ENCODE measurements around the gene MRM3.
"Not testable (repeated sequence)": the region's sequence is repeated elsewhere in the genome, so short reads cannot be mapped to it uniquely, and the experiment has no call there.

The MRM3 gene

GRCh38 chr17:797236-797840 lies 15.2 kb downstream of the MRM3 start:
- DNase-seq: no peak

- DNase-seq: no peak
Observed at GRCh38 chr17:798246-798645, 16.1 kb downstream of the MRM3 start.

- DNase-seq: no peak
Observed at GRCh38 chr17:799261-799660, 17.1 kb downstream of the MRM3 start.

- no peak for DNase-seq
Observed at GRCh38 chr17:800446-801242, 18.5 kb downstream of the MRM3 start.

- no peak for DNase-seq
Observed at GRCh38 chr17:801660-802059, 19.5 kb downstream of the MRM3 start.

GRCh38 chr17:802481-802880 lies 20.3 kb downstream of the MRM3 start:
- DNase-seq: no peak

- no peak for DNase-seq
Observed at GRCh38 chr17:802901-803881, 21.0 kb downstream of the MRM3 start.

- no peak for DNase-seq
Observed at GRCh38 chr17:804541-805435, 22.6 kb downstream of the MRM3 start.

- not testable (repeated sequence) for DNase-seq
Observed at GRCh38 chr17:805886-806285, 23.7 kb downstream of the MRM3 start.

GRCh38 chr17:806346-806745 lies 24.2 kb downstream of the MRM3 start:
- DNase-seq: no peak

GRCh38 chr17:806781-807522 lies 24.8 kb downstream of the MRM3 start:
- no peak for DNase-seq

GRCh38 chr17:807523-808294 lies 25.6 kb downstream of the MRM3 start:
- DNase-seq: no peak

GRCh38 chr17:811051-811784 lies 29.1 kb downstream of the MRM3 start:
- no peak for DNase-seq

GRCh38 chr17:812638-813204 lies 30.6 kb downstream of the MRM3 start:
- DNase-seq: no peak

GRCh38 chr17:814371-814770 lies 32.2 kb downstream of the MRM3 start:
- DNase-seq: no peak

- DNase-seq: no peak
Observed at GRCh38 chr17:819251-819650, 37.1 kb downstream of the MRM3 start.

- DNase-seq: no peak
Observed at GRCh38 chr17:823501-823902, 41.3 kb downstream of the MRM3 start.

GRCh38 chr17:824378-824777 lies 42.2 kb downstream of the MRM3 start:
- DNase-seq: no peak

- no peak for DNase-seq
Observed at GRCh38 chr17:825216-825615, 43.1 kb downstream of the MRM3 start.

GRCh38 chr17:826778-827177 lies 44.6 kb downstream of the MRM3 start:
- no peak for DNase-seq
